Testis (tissue), 3 donors: ENCODE measurements around the gene CPN1. TPM values are rescaled to one million over a fixed set of nuclear protein-coding genes. Genes with fewer than 3 reads are reported as not detected.
A peak's percentile ranks its signal among the peaks of the same experiment; 100 is the strongest.

Experiments used
- DNase-seq: peaks from one replicate; pipeline ENCODE4 v3.0.0-alpha.2; 2019
- H3K27ac ChIP-seq, 2 donors: fragments of 200-600 bp; sonication (generic); one replicate each; pipeline ENCODE4 v1.5.1; 2019
- H3K27me3 ChIP-seq: fragments of 200-600 bp; sonication (generic); one replicate; pipeline ENCODE4 v1.5.1; 2019
- H3K36me3 ChIP-seq: fragments of 200-600 bp; sonication (generic); one replicate; pipeline ENCODE4 v1.5.1; 2017; ENCODE audit warnings: low read depth; ENCODE audit errors: missing control alignments
- H3K4me1 ChIP-seq: fragments of 200-600 bp; sonication (generic); one replicate; pipeline ENCODE4 v1.5.1; 2019
- H3K4me3 ChIP-seq, 2 donors: fragments of 200-600 bp; sonication (generic); one replicate each; pipeline ENCODE4 v1.5.1; 2017 to 2019
- H3K9me3 ChIP-seq: fragments of 200-600 bp; sonication (generic); one replicate; pipeline ENCODE4 v1.5.1; 2017
- POLR2A ChIP-seq: fragments of 450-650 bp; IDR thresholded peaks from one replicate; pipeline ENCODE4 v1.6.1; 2017; ENCODE audit warnings: antibody characterized with exemption, mild to moderate bottlenecking, moderate library complexity
- WGBS, 2 donors: methylation state at CpG; one replicate each; pipeline ENCODE4 v1.1.5; 2018; 5-methylcytosine and 5-hydroxymethylcytosine counted together
- intact Hi-C: fragments of 100-400 bp; cut with DNase I; formaldehyde crosslinking; loops from one replicate; pipeline ENCODE4 v1.15.1; 2023; ENCODE audit warnings: low total_unique reads
- polyA plus RNA-seq: library from polyadenylated mRNA; stranded (reverse); fragments of 350-450 nt; fragmentation: Illumina TruSeq; extraction: RNeasy Lipid Tissue Mini Kit (QIAGEN cat#74804); gene quantifications from one replicate; pipeline ENCODE4 v1.2.3, GENCODE V29; 2014; ENCODE audit warnings: low read depth, low replicate concordance; ENCODE audit not compliant: insufficient read depth
- total RNA-seq, 2 donors: library from RNA; depleted of rRNA; stranded (reverse); fragments of >200 nt; gene quantifications; one replicate each; pipeline ENCODE4 v1.2.3, GENCODE V29; 2016
- TF ChIP-seq, protein P1 (sequence below), 3 experiments: fragments of 450-650 bp in 2 of 3; fragments of 200-600 bp in 1 of 3; sonication (generic) in 1 of 3; IDR thresholded peaks; one replicate each; pipeline ENCODE4 v1.5.1; 2016 to 2019; ENCODE audit warnings: antibody characterized with exemption in 3 of 3, mild to moderate bottlenecking in 2 of 3, moderate library complexity in 1 of 3

Gene CPN1
- total and polyA plus RNA-seq, 3 donors from 2014 or later, result 0.87 to 2.7 (median 2.4) TPM

DNA sequence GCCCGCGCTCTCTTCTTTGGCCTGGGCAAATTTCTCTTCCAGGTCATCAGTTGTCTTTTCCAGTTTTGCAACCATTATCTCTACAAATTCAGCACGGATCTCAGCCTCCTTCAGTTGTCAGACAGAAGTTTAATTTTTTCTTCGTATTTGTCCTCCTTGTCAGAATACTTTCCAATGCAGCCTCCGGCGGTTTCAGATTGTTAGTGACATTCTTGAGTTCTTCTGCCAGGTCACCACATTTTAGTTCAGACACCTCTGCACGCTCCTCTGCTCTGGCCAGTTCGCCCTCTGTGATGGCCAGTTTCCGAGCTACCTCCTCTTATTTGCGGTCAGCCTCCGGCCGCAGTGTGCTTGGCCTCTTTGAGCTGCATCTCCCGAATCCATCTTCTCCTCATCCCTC lies 32.8 kb upstream of the CPN1 start:
- H3K27ac ChIP-seq, result no peak overlapping the region
- WGBS, 2 donors, result 62 to 75% methylated on average over 13 of the region's 13 CpGs
- intact Hi-C loops, result no loop called here
- H3K36me3 ChIP-seq, result no peaks in the 10 kb centered on the region
- no peaks in the 10 kb centered on the region for H3K9me3 ChIP-seq
- H3K27me3 ChIP-seq, result no peaks in the 10 kb centered on the region
- no peaks in the 10 kb centered on the region for H3K4me1 ChIP-seq
- DNase-seq, result no peak
- no peak for TF ChIP-seq POLR2A
- TF ChIP-seq, protein P1, sequence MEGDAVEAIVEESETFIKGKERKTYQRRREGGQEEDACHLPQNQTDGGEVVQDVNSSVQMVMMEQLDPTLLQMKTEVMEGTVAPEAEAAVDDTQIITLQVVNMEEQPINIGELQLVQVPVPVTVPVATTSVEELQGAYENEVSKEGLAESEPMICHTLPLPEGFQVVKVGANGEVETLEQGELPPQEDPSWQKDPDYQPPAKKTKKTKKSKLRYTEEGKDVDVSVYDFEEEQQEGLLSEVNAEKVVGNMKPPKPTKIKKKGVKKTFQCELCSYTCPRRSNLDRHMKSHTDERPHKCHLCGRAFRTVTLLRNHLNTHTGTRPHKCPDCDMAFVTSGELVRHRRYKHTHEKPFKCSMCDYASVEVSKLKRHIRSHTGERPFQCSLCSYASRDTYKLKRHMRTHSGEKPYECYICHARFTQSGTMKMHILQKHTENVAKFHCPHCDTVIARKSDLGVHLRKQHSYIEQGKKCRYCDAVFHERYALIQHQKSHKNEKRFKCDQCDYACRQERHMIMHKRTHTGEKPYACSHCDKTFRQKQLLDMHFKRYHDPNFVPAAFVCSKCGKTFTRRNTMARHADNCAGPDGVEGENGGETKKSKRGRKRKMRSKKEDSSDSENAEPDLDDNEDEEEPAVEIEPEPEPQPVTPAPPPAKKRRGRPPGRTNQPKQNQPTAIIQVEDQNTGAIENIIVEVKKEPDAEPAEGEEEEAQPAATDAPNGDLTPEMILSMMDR (IDR thresholded peaks at IDR 0.05), result no peak
- no peak overlapping the region for H3K4me3 ChIP-seq

DNA sequence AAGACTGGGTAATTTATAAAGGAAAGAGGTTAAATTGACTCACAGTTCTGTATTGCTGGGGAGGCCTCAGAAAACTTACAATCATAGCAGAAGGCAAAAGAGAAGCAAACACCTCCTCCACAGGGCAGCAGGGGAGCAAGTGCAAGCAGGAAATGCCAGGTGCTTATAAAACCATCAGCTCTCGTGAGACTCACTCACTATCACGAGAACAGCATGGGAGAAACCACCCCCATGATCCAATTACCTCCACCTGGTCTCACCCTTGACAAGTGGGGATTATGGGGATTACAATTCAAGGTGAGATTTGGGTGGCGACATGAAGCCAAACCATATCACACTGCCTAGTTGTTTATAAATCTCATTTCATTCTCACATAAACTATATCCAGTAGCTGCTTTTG lies 28.0 kb upstream of the CPN1 start:
- no peak overlapping the region for H3K27ac ChIP-seq
- intact Hi-C loops, result no loop called here
- no peaks in the 10 kb centered on the region for H3K36me3 ChIP-seq
- H3K27me3 ChIP-seq, result no peaks in the 10 kb centered on the region
- TF ChIP-seq, protein P1 (IDR thresholded peaks at IDR 0.05), result no peak
- TF ChIP-seq POLR2A, result no peak
- 54 to 64% methylated on average over 3 of the region's 3 CpGs for WGBS, 2 donors
- no peaks in the 10 kb centered on the region for H3K9me3 ChIP-seq
- H3K4me1 ChIP-seq, result no peaks in the 10 kb centered on the region
- no peak for DNase-seq
- no peak overlapping the region for H3K4me3 ChIP-seq

DNA sequence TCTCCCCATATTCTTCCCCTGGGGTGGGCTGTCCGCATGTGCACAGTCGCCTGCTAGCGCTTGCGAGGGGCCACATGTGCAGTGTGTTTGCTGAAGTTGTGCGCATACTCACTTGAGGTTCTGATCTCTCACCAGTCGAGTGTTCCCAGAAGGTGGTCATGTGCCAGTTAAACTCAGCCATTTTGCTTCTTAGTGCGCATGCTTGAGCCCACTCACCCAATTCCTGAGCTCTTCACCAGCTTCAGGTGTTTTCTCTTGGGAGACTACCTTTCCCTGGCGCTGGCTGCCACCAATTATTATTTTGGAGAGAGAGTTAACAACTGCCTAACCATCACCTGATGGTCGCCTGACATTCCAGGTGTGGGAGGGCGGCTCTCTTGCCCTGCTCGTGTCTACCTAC lies 25.2 kb upstream of the CPN1 start:
- Histone ChIP-seq H3K27me3 (no peaks in the 10 kb centered on the region), H3K4me1 (no peaks in the 10 kb centered on the region), H3K27ac (no peak overlapping the region), H3K9me3 (no peaks in the 10 kb centered on the region), H3K36me3 (no peaks in the 10 kb centered on the region), H3K4me3 (no peak overlapping the region)
- intact Hi-C loops, result no loop called here
- WGBS, 2 donors, result 74 to 83% methylated on average over 11 of the region's 11 CpGs
- peak; percentile 21 for DNase-seq
- TF ChIP-seq POLR2A, result no peak
- TF ChIP-seq, protein P1 (IDR thresholded peaks at IDR 0.05), result no peak

DNA sequence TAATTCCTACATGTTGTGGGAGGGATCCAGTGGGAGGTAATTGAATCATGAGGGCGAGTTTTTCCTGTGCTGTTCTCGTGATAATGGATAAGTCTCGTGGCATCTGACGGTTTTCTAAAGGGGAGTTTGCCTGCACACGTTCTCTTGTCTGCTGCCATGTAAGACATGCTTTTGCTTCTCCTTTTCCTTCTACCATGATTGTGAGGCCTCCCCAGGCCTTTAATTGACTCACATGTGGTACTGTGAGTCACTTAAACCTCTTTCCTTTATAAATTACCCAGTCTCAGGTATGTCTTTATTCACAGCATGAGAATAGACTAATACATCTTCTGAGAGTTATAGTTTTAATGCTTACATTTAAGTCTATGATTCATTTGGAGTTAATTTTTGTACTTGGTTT lies 22.6 kb upstream of the CPN1 start:
- H3K36me3 ChIP-seq, result no peaks in the 10 kb centered on the region
- 52 to 59% methylated on average over 5 of the region's 5 CpGs for WGBS, 2 donors
- TF ChIP-seq POLR2A, result no peak
- TF ChIP-seq, protein P1 (IDR thresholded peaks at IDR 0.05), result no peak

DNA sequence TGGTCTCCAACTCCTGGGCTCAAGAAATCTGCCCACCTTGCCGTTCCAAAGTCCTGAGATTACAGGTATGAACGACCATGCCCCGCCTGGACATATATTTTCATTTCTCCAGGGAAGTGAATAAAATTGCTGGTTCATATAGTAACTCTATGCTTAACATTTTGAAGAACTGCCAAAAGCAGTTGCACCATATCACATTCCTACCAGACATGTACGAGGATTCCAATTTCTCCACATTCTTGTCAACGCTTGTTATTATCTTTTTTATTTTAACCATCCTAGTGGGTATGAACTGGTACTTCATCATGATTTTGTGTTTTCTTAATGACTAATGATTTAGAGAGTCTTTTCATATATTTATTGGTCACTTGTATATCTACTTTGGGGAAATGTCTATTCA lies 21.9 kb upstream of the CPN1 start:
- no peaks in the 10 kb centered on the region for H3K36me3 ChIP-seq
- no peak overlapping the region for H3K4me3 ChIP-seq
- no peak overlapping the region for H3K27ac ChIP-seq
- TF ChIP-seq, protein P1 (IDR thresholded peaks at IDR 0.05), result no peak
- no peak for TF ChIP-seq POLR2A
- intact Hi-C loops, result no loop called here
- DNase-seq, result no peak
- WGBS, 2 donors, result 75 to 86% methylated on average over 5 of the region's 5 CpGs
- no peaks in the 10 kb centered on the region for H3K4me1 ChIP-seq
- H3K27me3 ChIP-seq, result no peaks in the 10 kb centered on the region
- no peaks in the 10 kb centered on the region for H3K9me3 ChIP-seq

More for the DNA sequence above, 22.6 kb upstream of the CPN1 start:
- Histone ChIP-seq H3K27me3 (no peaks in the 10 kb centered on the region), H3K27ac (no peak overlapping the region), H3K9me3 (no peaks in the 10 kb centered on the region), H3K4me3 (no peak overlapping the region), H3K4me1 (no peaks in the 10 kb centered on the region)
- intact Hi-C loops, result no loop called here
- DNase-seq, result no peak
